ENCODE measurements around the gene CNOT3.
A peak's percentile ranks its signal among the peaks of the same experiment; 100 is the strongest.
"Not testable (repeated sequence)": the region's sequence is repeated elsewhere in the genome, so short reads cannot be mapped to it uniquely, and the experiment has no call there.

CNOT3 gene

GRCh38 chr19:54169149-54169740 lies 31.7 kb downstream of the CNOT3 start:
- no peak for DNase-seq (ENCODE audit: low read depth in 2 of 2)

- not testable (repeated sequence) for DNase-seq (ENCODE audit: low read depth in 2 of 2)
Measured at GRCh38 chr19:54171736-54172431, 34.3 kb downstream of the CNOT3 start.

- no peak for DNase-seq (ENCODE audit: low read depth in 2 of 2)
Measured at GRCh38 chr19:54172471-54173358, 35.2 kb downstream of the CNOT3 start, which contains the start of gene TMC4. TSS of gene TMC4 (minus strand) at chr19:54173160. CDS start at chr19:54173117, 43 bp downstream.

GRCh38 chr19:54173359-54173699 lies 35.8 kb downstream of the CNOT3 start:
- DNase-seq (ENCODE audit: low read depth in 2 of 2) = no peak

GRCh38 chr19:54173951-54174834 lies 36.6 kb downstream of the CNOT3 start:
- no peak for DNase-seq (ENCODE audit: low read depth in 2 of 2)

GRCh38 chr19:54178581-54179261 lies 41.2 kb downstream of the CNOT3 start:
- no peak for DNase-seq (ENCODE audit: low read depth in 2 of 2)

GRCh38 chr19:54179262-54179852 lies 41.8 kb downstream of the CNOT3 start:
- no peak for DNase-seq (ENCODE audit: low read depth in 2 of 2)

- DNase-seq (ENCODE audit: low read depth in 2 of 2) = no peak
Measured at GRCh38 chr19:54179921-54180461, 42.4 kb downstream of the CNOT3 start.

- no peak for DNase-seq (ENCODE audit: low read depth in 2 of 2)
Measured at GRCh38 chr19:54180691-54181091, 43.1 kb downstream of the CNOT3 start.

GRCh38 chr19:54181894-54182293 lies 44.3 kb downstream of the CNOT3 start:
- DNase-seq (ENCODE audit: low read depth in 2 of 2) = not testable (repeated sequence)

GRCh38 chr19:54183431-54183830 lies 45.9 kb downstream of the CNOT3 start:
- no peak for DNase-seq (ENCODE audit: low read depth in 2 of 2)

- no peak for DNase-seq (ENCODE audit: low read depth in 2 of 2)
Measured at GRCh38 chr19:54186351-54186750, 48.8 kb downstream of the CNOT3 start.

GRCh38 chr19:54186934-54187381 lies 49.4 kb downstream of the CNOT3 start:
- no peak for DNase-seq (ENCODE audit: low read depth in 2 of 2)

GRCh38 chr19:54188215-54188871 lies 50.8 kb downstream of the CNOT3 start:
- DNase-seq (ENCODE audit: low read depth in 2 of 2) = peak; percentile 31 to 51

- no peak for DNase-seq (ENCODE audit: low read depth in 2 of 2)
Measured at GRCh38 chr19:54189145-54189734, 51.7 kb downstream of the CNOT3 start, which contains the start of gene MBOAT7. TSS of gene MBOAT7 (minus strand) at chr19:54189580. CDS start at chr19:54188508, 1,072 bp downstream.

GRCh38 chr19:54189735-54190502 lies 52.4 kb downstream of the CNOT3 start:
- peak; percentile 99 for DNase-seq (ENCODE audit: low read depth in 2 of 2)

- DNase-seq (ENCODE audit: low read depth in 2 of 2) = peak; percentile 100
Measured at GRCh38 chr19:54190503-54191010, 53.0 kb downstream of the CNOT3 start.
